ENCODE data around the gene SLC25A22. TPM values are rescaled to one million over a fixed set of nuclear protein-coding genes. Genes with fewer than 3 reads are reported as not detected.
A peak's percentile ranks its signal among the peaks of the same experiment; 100 is the strongest.

The SLC25A22 gene
- total and polyA plus RNA-seq, 9 of the 15 experiments (the other 6 are each of a cell fraction or from before 2014, with no cell fraction given): 0.41 to 55.4 (median 11.4) TPM

DNA sequence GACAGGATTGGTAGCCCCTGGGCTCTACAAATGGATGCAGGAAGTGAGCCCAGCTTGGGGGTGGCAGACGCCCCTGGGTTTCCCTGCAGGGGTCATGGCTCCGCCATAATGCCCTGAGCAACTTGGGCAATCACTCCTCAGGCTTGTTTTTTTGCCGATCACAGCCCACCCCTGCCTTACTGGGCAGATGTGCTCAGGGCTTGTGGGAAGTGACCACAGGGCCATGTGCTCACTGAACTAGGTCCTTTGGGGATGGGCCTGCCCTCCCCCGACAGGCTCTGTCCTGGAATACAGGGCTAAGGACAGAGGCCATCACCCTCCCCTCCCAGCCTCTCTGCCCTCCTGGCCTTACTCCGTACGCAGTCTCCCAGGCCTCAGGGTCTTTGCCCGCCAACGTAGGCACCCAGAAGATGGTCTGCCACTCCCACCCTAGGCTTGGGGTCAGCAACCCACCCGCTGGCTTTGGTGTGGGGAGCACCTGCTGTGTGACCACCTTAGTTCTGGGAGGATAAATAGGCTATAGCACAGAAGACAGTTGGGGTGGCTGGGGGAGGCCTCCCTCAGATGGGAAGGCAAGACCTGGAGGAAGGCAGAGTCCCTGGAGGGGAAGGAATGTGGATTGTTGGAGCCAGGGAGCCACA is 15.5 kb upstream of the SLC25A22 start (continued):
- TF ChIP-seq, protein P1, sequence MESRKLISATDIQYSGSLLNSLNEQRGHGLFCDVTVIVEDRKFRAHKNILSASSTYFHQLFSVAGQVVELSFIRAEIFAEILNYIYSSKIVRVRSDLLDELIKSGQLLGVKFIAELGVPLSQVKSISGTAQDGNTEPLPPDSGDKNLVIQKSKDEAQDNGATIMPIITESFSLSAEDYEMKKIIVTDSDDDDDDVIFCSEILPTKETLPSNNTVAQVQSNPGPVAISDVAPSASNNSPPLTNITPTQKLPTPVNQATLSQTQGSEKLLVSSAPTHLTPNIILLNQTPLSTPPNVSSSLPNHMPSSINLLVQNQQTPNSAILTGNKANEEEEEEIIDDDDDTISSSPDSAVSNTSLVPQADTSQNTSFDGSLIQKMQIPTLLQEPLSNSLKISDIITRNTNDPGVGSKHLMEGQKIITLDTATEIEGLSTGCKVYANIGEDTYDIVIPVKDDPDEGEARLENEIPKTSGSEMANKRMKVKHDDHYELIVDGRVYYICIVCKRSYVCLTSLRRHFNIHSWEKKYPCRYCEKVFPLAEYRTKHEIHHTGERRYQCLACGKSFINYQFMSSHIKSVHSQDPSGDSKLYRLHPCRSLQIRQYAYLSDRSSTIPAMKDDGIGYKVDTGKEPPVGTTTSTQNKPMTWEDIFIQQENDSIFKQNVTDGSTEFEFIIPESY (CRISPR knock-in tag; IDR thresholded peaks at IDR 0.05): peak; percentile 48; the same call in 1 of the 2 replicates
- no peak for TF ChIP-seq BRF1 (IDR thresholded peaks at IDR 0.05; ENCODE audit: borderline replicate concordance, extremely low read depth, insufficient read length)
- TF ChIP-seq, protein P2, sequence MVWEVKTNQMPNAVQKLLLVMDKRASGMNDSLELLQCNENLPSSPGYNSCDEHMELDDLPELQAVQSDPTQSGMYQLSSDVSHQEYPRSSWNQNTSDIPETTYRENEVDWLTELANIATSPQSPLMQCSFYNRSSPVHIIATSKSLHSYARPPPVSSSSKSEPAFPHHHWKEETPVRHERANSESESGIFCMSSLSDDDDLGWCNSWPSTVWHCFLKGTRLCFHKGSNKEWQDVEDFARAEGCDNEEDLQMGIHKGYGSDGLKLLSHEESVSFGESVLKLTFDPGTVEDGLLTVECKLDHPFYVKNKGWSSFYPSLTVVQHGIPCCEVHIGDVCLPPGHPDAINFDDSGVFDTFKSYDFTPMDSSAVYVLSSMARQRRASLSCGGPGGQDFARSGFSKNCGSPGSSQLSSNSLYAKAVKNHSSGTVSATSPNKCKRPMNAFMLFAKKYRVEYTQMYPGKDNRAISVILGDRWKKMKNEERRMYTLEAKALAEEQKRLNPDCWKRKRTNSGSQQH (CRISPR knock-in tag; IDR thresholded peaks at IDR 0.05): no peak
- TF ChIP-seq ZNF3 (CRISPR knock-in tag; IDR thresholded peaks at IDR 0.05): no peak
- TF ChIP-seq ZBTB17 (CRISPR knock-in tag; IDR thresholded peaks at IDR 0.05): peak; percentile 54; the same call in 1 of the 2 replicates
- TF ChIP-seq, protein P3, sequence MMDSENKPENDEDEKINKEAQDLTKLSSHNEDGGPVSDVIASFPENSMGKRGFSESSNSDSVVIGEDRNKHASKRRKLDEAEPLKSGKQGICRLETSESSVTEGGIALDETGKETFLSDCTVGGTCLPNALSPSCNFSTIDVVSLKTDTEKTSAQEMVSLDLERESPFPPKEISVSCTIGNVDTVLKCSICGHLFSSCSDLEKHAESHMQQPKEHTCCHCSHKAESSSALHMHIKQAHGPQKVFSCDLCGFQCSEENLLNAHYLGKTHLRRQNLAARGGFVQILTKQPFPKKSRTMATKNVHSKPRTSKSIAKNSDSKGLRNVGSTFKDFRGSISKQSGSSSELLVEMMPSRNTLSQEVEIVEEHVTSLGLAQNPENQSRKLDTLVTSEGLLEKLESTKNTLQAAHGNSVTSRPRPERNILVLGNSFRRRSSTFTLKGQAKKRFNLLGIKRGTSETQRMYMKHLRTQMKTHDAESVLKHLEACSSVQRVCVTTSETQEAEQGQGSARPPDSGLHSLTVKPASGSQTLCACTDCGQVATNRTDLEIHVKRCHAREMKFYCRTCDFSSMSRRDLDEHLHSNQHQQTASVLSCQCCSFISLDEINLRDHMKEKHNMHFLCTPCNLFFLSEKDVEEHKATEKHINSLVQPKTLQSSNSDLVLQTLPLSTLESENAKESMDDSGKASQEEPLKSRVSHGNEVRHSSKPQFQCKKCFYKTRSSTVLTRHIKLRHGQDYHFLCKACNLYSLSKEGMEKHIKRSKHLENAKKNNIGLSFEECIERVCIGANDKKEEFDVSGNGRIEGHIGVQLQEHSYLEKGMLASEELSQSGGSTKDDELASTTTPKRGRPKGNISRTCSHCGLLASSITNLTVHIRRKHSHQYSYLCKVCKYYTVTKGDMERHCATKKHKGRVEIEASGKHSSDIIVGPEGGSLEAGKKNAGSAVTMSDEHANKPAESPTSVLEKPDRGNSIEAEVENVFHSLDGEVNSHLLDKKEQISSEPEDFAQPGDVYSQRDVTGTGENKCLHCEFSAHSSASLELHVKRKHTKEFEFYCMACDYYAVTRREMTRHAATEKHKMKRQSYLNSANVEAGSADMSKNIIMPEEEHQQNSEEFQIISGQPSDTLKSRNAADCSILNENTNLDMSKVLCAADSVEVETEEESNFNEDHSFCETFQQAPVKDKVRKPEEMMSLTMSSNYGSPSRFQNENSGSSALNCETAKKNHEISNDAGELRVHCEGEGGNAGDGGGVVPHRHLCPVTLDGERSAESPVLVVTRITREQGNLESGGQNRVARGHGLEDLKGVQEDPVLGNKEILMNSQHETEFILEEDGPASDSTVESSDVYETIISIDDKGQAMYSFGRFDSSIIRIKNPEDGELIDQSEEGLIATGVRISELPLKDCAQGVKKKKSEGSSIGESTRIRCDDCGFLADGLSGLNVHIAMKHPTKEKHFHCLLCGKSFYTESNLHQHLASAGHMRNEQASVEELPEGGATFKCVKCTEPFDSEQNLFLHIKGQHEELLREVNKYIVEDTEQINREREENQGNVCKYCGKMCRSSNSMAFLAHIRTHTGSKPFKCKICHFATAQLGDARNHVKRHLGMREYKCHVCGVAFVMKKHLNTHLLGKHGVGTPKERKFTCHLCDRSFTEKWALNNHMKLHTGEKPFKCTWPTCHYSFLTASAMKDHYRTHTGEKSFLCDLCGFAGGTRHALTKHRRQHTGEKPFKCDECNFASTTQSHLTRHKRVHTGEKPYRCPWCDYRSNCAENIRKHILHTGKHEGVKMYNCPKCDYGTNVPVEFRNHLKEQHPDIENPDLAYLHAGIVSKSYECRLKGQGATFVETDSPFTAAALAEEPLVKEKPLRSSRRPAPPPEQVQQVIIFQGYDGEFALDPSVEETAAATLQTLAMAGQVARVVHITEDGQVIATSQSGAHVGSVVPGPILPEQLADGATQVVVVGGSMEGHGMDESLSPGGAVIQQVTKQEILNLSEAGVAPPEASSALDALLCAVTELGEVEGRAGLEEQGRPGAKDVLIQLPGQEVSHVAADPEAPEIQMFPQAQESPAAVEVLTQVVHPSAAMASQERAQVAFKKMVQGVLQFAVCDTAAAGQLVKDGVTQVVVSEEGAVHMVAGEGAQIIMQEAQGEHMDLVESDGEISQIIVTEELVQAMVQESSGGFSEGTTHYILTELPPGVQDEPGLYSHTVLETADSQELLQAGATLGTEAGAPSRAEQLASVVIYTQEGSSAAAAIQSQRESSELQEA (IDR thresholded peaks at IDR 0.05; ENCODE audit: low read depth): no peak
- TF ChIP-seq NFIX (CRISPR knock-in tag; IDR thresholded peaks at IDR 0.05; ENCODE audit: low read depth): no peak
- TF ChIP-seq, protein P4, sequence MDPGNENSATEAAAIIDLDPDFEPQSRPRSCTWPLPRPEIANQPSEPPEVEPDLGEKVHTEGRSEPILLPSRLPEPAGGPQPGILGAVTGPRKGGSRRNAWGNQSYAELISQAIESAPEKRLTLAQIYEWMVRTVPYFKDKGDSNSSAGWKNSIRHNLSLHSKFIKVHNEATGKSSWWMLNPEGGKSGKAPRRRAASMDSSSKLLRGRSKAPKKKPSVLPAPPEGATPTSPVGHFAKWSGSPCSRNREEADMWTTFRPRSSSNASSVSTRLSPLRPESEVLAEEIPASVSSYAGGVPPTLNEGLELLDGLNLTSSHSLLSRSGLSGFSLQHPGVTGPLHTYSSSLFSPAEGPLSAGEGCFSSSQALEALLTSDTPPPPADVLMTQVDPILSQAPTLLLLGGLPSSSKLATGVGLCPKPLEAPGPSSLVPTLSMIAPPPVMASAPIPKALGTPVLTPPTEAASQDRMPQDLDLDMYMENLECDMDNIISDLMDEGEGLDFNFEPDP (CRISPR knock-in tag; IDR thresholded peaks at IDR 0.05): no peak
- TF ChIP-seq, protein P5, sequence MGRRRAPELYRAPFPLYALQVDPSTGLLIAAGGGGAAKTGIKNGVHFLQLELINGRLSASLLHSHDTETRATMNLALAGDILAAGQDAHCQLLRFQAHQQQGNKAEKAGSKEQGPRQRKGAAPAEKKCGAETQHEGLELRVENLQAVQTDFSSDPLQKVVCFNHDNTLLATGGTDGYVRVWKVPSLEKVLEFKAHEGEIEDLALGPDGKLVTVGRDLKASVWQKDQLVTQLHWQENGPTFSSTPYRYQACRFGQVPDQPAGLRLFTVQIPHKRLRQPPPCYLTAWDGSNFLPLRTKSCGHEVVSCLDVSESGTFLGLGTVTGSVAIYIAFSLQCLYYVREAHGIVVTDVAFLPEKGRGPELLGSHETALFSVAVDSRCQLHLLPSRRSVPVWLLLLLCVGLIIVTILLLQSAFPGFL (CRISPR knock-in tag; IDR thresholded peaks at IDR 0.05): peak; percentile 86; the same call in 1 of the 2 replicates
- TF ChIP-seq TAF15 (IDR thresholded peaks at IDR 0.05; ENCODE audit: low read depth, low read length): no peak

Measured in K562 (cell line).